MM.1S (cell line): Measurements from ENCODE around the gene OR2T27.

Experiments
- CTCF ChIP-seq: fragments of 300-600 bp; sonication (generic); IDR thresholded peaks from 2 replicates; pipeline ENCODE4 v1.5.1; 2016; ENCODE audit warnings: antibody characterized with exemption, low read length, mixed read lengths
- EZH2phosphoT487 ChIP-seq: fragments of 300-600 bp; sonication (generic); IDR thresholded peaks from 2 replicates; pipeline ENCODE4 v1.6.1; 2018; ENCODE audit warnings: antibody characterized with exemption, low read length

DNA sequence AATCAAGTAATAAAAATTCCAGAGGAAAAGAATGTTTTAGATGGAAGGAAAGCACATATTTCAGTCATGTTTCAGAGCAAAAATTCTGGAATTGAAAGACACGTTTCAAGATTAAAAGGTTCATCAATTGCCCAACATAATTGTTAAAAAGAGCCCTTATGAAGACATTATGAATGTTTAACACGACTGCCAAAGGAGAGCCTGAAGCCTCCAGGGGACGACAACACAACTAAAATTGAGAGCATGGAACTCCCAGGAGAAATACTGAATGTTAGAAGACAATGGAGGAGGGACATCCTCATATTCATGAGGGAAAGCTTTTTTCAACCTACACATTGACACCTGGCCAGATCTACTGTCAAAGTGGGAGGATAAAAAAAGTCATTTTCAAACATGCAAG, 36.5 kb downstream of the OR2T27 start:
- TF ChIP-seq EZH2phosphoT487 (no peak), CTCF (peak; percentile 54)
